Hepatocyte (in vitro differentiated cells): ENCODE data around the gene MGST3. TPM values are rescaled to one million over a fixed set of nuclear protein-coding genes. Genes with fewer than 3 reads are reported as not detected.
A peak's percentile ranks its signal among the peaks of the same experiment; 100 is the strongest.

Experiments used
- DNase-seq: peaks from one replicate; pipeline ENCODE4 v3.0.0-alpha.2; 2016; ENCODE audit warnings: low spot score
- H2AFZ ChIP-seq: fragments of 200-600 bp; sonication (generic); 2 replicates; pipeline ENCODE4 v1.6.0; 2016; ENCODE audit warnings: antibody characterized with exemption, mild to moderate bottlenecking
- H3K27ac ChIP-seq: fragments of 200-600 bp; sonication (generic); 2 replicates; pipeline ENCODE4 v1.5.1; 2016; ENCODE audit warnings: mild to moderate bottlenecking
- H3K27me3 ChIP-seq: fragments of 200-600 bp; sonication (generic); 2 replicates; pipeline ENCODE4 v1.6.1; 2016
- H3K36me3 ChIP-seq: fragments of 200-600 bp; sonication (generic); replicated peaks from 2 replicates; pipeline ENCODE4 v1.5.1; 2016; ENCODE audit warnings: low read depth; ENCODE audit not compliant: insufficient read depth
- H3K4me1 ChIP-seq: fragments of 200-600 bp; sonication (generic); 2 replicates; pipeline ENCODE4 v1.5.1; 2016; ENCODE audit warnings: mild to moderate bottlenecking, moderate library complexity; ENCODE audit not compliant: insufficient read depth
- H3K4me2 ChIP-seq: fragments of 200-600 bp; sonication (generic); 2 replicates; pipeline ENCODE4 v1.6.0; 2016
- H3K4me3 ChIP-seq: fragments of 200-600 bp; sonication (generic); 2 replicates; pipeline ENCODE4 v1.5.1; 2016; ENCODE audit warnings: mild to moderate bottlenecking
- H3K79me2 ChIP-seq: fragments of 200-600 bp; sonication (generic); 2 replicates; pipeline ENCODE4 v1.6.0; 2017; ENCODE audit warnings: mild to moderate bottlenecking
- H3K9me2 ChIP-seq: fragments of 200-600 bp; sonication (generic); replicated peaks from 2 replicates; pipeline ENCODE4 v1.6.0; 2017; ENCODE audit warnings: mild to moderate bottlenecking; ENCODE audit not compliant: insufficient read depth
- H3K9me3 ChIP-seq: fragments of 200-600 bp; sonication (generic); 2 replicates; pipeline ENCODE4 v1.5.1; 2016; ENCODE audit warnings: low read depth, mild to moderate bottlenecking
- H4K20me1 ChIP-seq: fragments of 200-600 bp; sonication (generic); 2 replicates; pipeline ENCODE4 v1.6.0; 2016; ENCODE audit warnings: mild to moderate bottlenecking; ENCODE audit not compliant: insufficient read depth, poor library complexity, severe bottlenecking
- EZH2 ChIP-seq: fragments of 200-600 bp; sonication (generic); IDR thresholded peaks from 2 replicates; pipeline ENCODE4 v1.6.1; 2016; ENCODE audit warnings: antibody characterized with exemption, mild to moderate bottlenecking, borderline replicate concordance
- EZH2phosphoT487 ChIP-seq: fragments of 200-600 bp; sonication (generic); IDR thresholded peaks from one replicate; pipeline ENCODE4 v1.6.1; 2018; ENCODE audit warnings: antibody characterized with exemption, mild to moderate bottlenecking, low read depth, moderate library complexity; ENCODE audit not compliant: unreplicated experiment, severe bottlenecking
- WGBS: methylation state at CpG from one replicate; pipeline ENCODE4 v1.1.6; 2016; ENCODE audit warnings: low lambda C conversion rate; ENCODE audit errors: missing lambda C conversion rate; 5-methylcytosine and 5-hydroxymethylcytosine counted together
- polyA plus RNA-seq: library from polyadenylated mRNA; unstranded; fragments of >200 nt; fragmentation: Nextera tagmentation; extraction: Ambion mirVana; gene quantifications from 2 replicates; pipeline ENCODE4 v1.2.1, GENCODE V29; 2016
- total RNA-seq: library from RNA; depleted of rRNA; stranded (reverse); fragments of >200 nt; gene quantifications from 2 replicates; pipeline ENCODE4 v1.2.3, GENCODE V29; 2014
- TF ChIP-seq, protein P1 (sequence below): fragments of 200-600 bp; sonication (generic); IDR thresholded peaks from 2 replicates; pipeline ENCODE4 v1.5.1; 2016; ENCODE audit warnings: antibody characterized with exemption, mild to moderate bottlenecking; ENCODE audit not compliant: poor library complexity

MGST3 gene
- total and polyA plus RNA-seq, 2 experiments from 2014 or later: 188 to 470 TPM

GRCh38 chr1:165592945-165593823, 37.9 kb upstream of the MGST3 start:
- WGBS: 2% methylated on average over 10 of the region's 10 CpGs
- H3K4me2 ChIP-seq: no peak overlapping the region
- H3K27me3 ChIP-seq: peaks cover 13% of the 10 kb centered on the region
- H3K9me3 ChIP-seq: no peaks in the 10 kb centered on the region
- no peaks in the 10 kb centered on the region for H3K36me3 ChIP-seq
- peaks cover 4% of the 10 kb centered on the region for H3K4me1 ChIP-seq
- no peaks in the 10 kb centered on the region for H3K9me2 ChIP-seq
- no peak overlapping the region for H3K27ac ChIP-seq
- peak; percentile 86 for DNase-seq
- no peak for TF ChIP-seq EZH2
- TF ChIP-seq, protein P1, sequence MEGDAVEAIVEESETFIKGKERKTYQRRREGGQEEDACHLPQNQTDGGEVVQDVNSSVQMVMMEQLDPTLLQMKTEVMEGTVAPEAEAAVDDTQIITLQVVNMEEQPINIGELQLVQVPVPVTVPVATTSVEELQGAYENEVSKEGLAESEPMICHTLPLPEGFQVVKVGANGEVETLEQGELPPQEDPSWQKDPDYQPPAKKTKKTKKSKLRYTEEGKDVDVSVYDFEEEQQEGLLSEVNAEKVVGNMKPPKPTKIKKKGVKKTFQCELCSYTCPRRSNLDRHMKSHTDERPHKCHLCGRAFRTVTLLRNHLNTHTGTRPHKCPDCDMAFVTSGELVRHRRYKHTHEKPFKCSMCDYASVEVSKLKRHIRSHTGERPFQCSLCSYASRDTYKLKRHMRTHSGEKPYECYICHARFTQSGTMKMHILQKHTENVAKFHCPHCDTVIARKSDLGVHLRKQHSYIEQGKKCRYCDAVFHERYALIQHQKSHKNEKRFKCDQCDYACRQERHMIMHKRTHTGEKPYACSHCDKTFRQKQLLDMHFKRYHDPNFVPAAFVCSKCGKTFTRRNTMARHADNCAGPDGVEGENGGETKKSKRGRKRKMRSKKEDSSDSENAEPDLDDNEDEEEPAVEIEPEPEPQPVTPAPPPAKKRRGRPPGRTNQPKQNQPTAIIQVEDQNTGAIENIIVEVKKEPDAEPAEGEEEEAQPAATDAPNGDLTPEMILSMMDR: peak; percentile 96
- no peaks in the 10 kb centered on the region for H4K20me1 ChIP-seq
- H2AFZ ChIP-seq: no peak overlapping the region
- H3K79me2 ChIP-seq: no peaks in the 10 kb centered on the region
- no peak overlapping the region for H3K4me3 ChIP-seq

DNA sequence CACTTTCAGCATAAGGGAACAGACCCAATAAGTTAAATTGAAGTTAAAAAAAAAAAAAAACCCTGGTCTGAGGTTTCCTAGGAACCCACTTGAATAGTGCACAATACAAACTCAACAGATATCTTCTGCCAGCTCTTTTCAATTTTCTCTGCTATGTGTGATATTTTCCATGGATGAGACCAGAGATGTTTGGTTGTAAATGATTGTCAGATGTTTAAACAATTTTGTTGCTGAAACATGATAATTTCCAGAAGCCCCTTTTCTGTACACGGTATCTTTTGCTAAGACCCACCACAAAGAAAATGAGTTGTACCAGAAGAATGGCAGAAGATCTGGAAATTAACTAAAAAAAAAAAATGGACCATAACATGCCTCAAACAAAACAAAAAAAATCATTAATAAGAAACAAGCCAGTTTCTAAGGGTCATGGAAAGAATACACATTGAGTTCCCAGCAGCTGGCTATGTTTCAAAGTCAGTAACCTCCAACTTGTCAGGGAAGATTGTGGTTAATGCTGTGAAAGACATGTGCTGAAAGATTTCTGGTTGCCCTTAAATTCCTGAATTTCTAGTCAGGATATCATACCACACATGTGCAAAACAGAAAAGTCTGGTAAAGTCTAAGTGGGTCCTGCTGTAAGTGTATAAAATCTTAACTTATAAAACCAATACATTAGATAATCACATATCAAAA, 35.6 kb upstream of the MGST3 start:
- Histone ChIP-seq H3K27ac (no peak overlapping the region), H3K9me2 (no peaks in the 10 kb centered on the region), H2AFZ (no peak overlapping the region), H3K4me2 (no peak overlapping the region), H4K20me1 (no peaks in the 10 kb centered on the region), H3K4me1 (peaks cover 4% of the 10 kb centered on the region), H3K36me3 (no peaks in the 10 kb centered on the region), H3K79me2 (no peaks in the 10 kb centered on the region), H3K9me3 (no peaks in the 10 kb centered on the region), H3K27me3 (peaks cover 13% of the 10 kb centered on the region), H3K4me3 (no peak overlapping the region)
- TF ChIP-seq EZH2phosphoT487 (no peak), EZH2 (no peak)
- TF ChIP-seq, protein P1: no peak
- WGBS: 35% methylated on average over 1 of the region's 1 CpG
- no peak for DNase-seq

- peak overlapping the region; percentile 61 for H2AFZ ChIP-seq
- H3K9me2 ChIP-seq: no peaks in the 10 kb centered on the region
- H3K4me1 ChIP-seq: peaks cover 4% of the 10 kb centered on the region
- H3K4me2 ChIP-seq: peak overlapping the region; percentile 78
- no peaks in the 10 kb centered on the region for H3K9me3 ChIP-seq
- TF ChIP-seq EZH2 (no peak), EZH2phosphoT487 (no peak)
- TF ChIP-seq, protein P1: no peak
- H3K36me3 ChIP-seq: no peaks in the 10 kb centered on the region
- H3K27me3 ChIP-seq: peaks cover 13% of the 10 kb centered on the region
- peak overlapping the region; percentile 25 for H3K4me3 ChIP-seq
- peak; percentile 98 for DNase-seq
- peak overlapping the region; percentile 75 for H3K27ac ChIP-seq
- WGBS: 1% methylated on average over 33 of the region's 38 CpGs
- no peaks in the 10 kb centered on the region for H4K20me1 ChIP-seq
- no peaks in the 10 kb centered on the region for H3K79me2 ChIP-seq
Observed at GRCh38 chr1:165597883-165598675, 33.0 kb upstream of the MGST3 start.
